Retinal pigment epithelial cell (primary cell): ENCODE measurements around the gene PPL.

Source experiments
- DNase-seq: peaks from one replicate; pipeline ENCODE4 v3.0.0-alpha.2; 2010; ENCODE audit warnings: low read depth
- H3K4me3 ChIP-seq: 2 replicates; pipeline ENCODE4 v1.5.1; 2011; ENCODE audit warnings: mild to moderate bottlenecking, low read length, control low read depth, moderate library complexity
- CTCF ChIP-seq: conservative IDR thresholded peaks from 2 replicates; pipeline ENCODE4 v1.5.1; 2011; ENCODE audit warnings: low read depth, low read length, control low read depth, inconsistent platforms

The PPL gene

GRCh38 chr16:4874666-4875065, 62.3 kb downstream of the PPL start:
- no peak overlapping the region for H3K4me3 ChIP-seq
- no peak for TF ChIP-seq CTCF
- DNase-seq: no peak

- no peak for DNase-seq
- H3K4me3 ChIP-seq: no peak overlapping the region
- TF ChIP-seq CTCF: no peak
These were observed 63.9 kb downstream of the PPL start for GRCh38 chr16:4873091-4873490.

GRCh38 chr16:4871071-4871470, 65.9 kb downstream of the PPL start:
- no peak for TF ChIP-seq CTCF
- DNase-seq: no peak
- no peak overlapping the region for H3K4me3 ChIP-seq

- no peak for TF ChIP-seq CTCF
- DNase-seq: no peak
- H3K4me3 ChIP-seq: no peak overlapping the region
These were observed 66.7 kb downstream of the PPL start for GRCh38 chr16:4870138-4870671.

- TF ChIP-seq CTCF: no peak
- no peak for DNase-seq
- no peak overlapping the region for H3K4me3 ChIP-seq
These were observed 67.7 kb downstream of the PPL start for GRCh38 chr16:4869147-4869805.

- TF ChIP-seq CTCF: no peak
- no peak for DNase-seq
- H3K4me3 ChIP-seq: no peak overlapping the region
These were observed 68.4 kb downstream of the PPL start for GRCh38 chr16:4868535-4868934.

GRCh38 chr16:4868026-4868425, 68.9 kb downstream of the PPL start:
- H3K4me3 ChIP-seq: no peak overlapping the region
- peak; percentile 46 for DNase-seq
- no peak for TF ChIP-seq CTCF
